ENCODE results near the gene TIGD3. TPM values are rescaled to one million over a fixed set of nuclear protein-coding genes. Genes with fewer than 3 reads are reported as not detected.

The TIGD3 gene
- total RNA-seq, 2 experiments from 2014 or later: 0.42 to 0.79 TPM

DNA sequence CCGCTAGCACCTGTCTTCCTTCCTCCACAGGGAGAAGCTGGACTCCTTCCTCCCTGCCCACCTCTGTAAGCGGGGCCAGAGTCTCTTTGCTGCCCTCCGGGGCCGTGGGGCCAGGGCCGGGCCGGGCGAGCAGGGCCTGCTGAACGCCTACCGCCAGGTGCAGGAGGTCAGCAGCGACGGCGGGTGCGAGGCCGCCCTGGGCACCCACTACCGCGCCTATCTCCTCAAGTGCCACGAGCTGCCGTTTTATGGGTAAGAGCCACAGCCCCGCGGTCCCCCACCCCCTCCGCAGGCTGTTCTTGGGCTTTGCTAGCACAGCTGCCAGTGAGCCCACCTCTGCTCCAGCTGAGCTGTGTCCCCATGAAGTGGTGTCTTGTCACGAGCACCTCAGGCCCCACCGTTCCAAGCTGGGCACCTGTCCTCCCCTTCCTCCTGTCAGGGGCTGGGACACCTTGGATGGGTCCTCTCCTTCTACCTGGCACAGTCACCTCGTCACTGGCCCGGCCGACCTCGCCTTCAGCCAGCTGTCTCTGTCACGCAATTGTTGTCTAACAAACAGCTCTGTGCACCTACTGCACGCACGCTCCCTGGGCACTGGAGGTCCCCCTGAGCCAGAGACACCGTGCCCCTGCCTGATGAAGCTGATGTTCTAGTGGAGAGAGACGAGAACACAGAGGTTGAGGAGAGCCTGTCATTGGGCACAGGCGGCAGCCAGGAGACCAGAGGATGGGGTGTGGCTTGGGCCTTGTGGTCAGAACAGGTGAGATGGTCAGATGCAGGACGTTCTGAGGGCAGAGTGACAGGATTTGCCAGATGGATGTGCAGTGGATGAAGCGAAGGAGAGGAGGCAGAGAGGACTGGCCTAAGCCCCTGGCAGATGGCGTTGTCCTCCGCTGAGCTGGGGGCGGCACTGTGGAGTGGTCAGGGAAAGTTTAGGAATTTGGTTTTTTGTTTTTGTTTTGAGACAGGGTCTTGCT is 42.5 kb downstream of the TIGD3 start:
- DNase-seq: no peak
- H3K27ac Mint-ChIP-seq: no peak overlapping the region
- POLR2A ChIA-PET: no interaction called here
- CTCF ChIA-PET: interaction anchor here (0.7 to 1.7 kb wide), 2 partner anchors 8 to 66 kb away, joined by 3 to 6 read pairs; no protein-coding TSS in a partner anchor
- no peaks in the 10 kb centered on the region for H3K4me1 Mint-ChIP-seq
- H3K4me3 Mint-ChIP-seq: peak overlapping the region; percentile 7
- H3K36me3 Mint-ChIP-seq (ENCODE audit: low read depth): peaks cover 21% of the 10 kb centered on the region
- no peaks in the 10 kb centered on the region for H3K9me3 Mint-ChIP-seq
- H3K27me3 Mint-ChIP-seq: no peaks in the 10 kb centered on the region

GRCh38 chr11:65398362-65398910 is 43.9 kb downstream of the TIGD3 start:
- H3K36me3 Mint-ChIP-seq (ENCODE audit: low read depth): peaks cover 17% of the 10 kb centered on the region
- H3K4me1 Mint-ChIP-seq: peaks cover 2% of the 10 kb centered on the region
- ChIA-PET POLR2A (no interaction called here), CTCF (interaction anchor here (0.6 to 1.0 kb wide), 2 partner anchors 17 to 336 kb away, joined by 3 to 5 read pairs; no protein-coding TSS in a partner anchor)
- no peak overlapping the region for H3K27ac Mint-ChIP-seq
- DNase-seq: no peak
- no peaks in the 10 kb centered on the region for H3K9me3 Mint-ChIP-seq
- H3K4me3 Mint-ChIP-seq: no peak overlapping the region
- no peaks in the 10 kb centered on the region for H3K27me3 Mint-ChIP-seq

DNA sequence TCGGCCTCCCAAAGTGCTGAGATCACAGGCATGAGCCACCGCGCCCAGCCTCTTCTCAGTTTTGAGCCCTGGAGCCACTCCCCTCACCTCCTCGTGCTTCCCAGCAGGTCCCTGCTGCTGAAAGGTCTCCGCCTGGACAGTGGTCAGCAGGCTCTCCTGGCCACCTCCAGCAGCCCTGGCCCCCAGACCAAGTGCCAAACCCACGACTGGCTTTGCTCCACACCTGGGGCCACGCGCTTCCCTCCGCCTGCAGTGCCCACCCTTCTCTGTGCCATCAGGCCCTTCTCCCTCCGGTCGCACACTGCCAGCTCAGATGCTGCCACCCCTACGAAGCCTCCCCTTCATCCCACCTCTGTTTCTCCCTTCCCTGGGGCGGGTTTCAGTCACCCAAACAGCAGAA is 44.7 kb downstream of the TIGD3 start:
- Mint-ChIP-seq H3K9me3 (no peaks in the 10 kb centered on the region), H3K27ac (no peak overlapping the region), H3K27me3 (no peaks in the 10 kb centered on the region), H3K4me1 (peaks cover 6% of the 10 kb centered on the region), H3K36me3 (ENCODE audit: low read depth) (peaks cover 14% of the 10 kb centered on the region), H3K4me3 (no peak overlapping the region)
- POLR2A ChIA-PET: no interaction called here
- CTCF ChIA-PET: interaction anchor here (1.7 kb wide), 1 partner anchor 16 kb away, joined by 6 read pairs; no protein-coding TSS in a partner anchor
- no peak for DNase-seq

DNA sequence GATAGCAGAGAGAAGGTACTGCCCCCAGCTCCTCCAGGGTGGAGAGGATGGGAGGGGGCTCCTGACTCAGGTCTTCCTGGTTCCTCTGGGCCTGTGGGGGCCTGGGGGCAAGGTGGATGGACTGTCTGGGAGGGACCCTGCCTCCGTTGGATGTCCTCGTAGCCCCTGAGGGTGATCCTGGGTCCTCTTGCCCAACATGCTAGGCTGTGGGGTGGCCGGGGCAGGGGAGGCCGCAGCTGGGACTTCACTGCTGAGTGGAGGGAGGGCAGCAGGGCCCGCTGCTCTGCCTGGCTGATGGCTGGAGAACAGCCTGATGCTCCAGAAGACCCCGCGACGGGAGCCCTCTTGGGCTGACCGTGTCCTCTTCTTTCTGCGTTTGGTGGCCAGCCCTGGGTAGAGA is 45.3 kb downstream of the TIGD3 start:
- DNase-seq: no peak
- Mint-ChIP-seq H3K36me3 (ENCODE audit: low read depth) (peaks cover 14% of the 10 kb centered on the region), H3K4me1 (peaks cover 6% of the 10 kb centered on the region), H3K27me3 (no peaks in the 10 kb centered on the region), H3K27ac (no peak overlapping the region), H3K4me3 (no peak overlapping the region), H3K9me3 (no peaks in the 10 kb centered on the region)
- CTCF ChIA-PET: interaction anchor here (1.7 kb wide), 1 partner anchor 16 kb away, joined by 6 read pairs; no protein-coding TSS in a partner anchor
- POLR2A ChIA-PET: no interaction called here

GRCh38 chr11:65400307-65401072 is 45.9 kb downstream of the TIGD3 start:
- H3K4me1 Mint-ChIP-seq: peaks cover 6% of the 10 kb centered on the region
- CTCF ChIA-PET: interaction anchor here (0.6 to 1.7 kb wide), 3 partner anchors 12 to 16 kb away, joined by 3 to 6 read pairs (median 3); no protein-coding TSS in a partner anchor
- DNase-seq: no peak
- H3K9me3 Mint-ChIP-seq: no peaks in the 10 kb centered on the region
- H3K27me3 Mint-ChIP-seq: no peaks in the 10 kb centered on the region
- H3K36me3 Mint-ChIP-seq (ENCODE audit: low read depth): peaks cover 14% of the 10 kb centered on the region
- H3K27ac Mint-ChIP-seq: no peak overlapping the region
- H3K4me3 Mint-ChIP-seq: no peak overlapping the region
- POLR2A ChIA-PET: no interaction called here

DNA sequence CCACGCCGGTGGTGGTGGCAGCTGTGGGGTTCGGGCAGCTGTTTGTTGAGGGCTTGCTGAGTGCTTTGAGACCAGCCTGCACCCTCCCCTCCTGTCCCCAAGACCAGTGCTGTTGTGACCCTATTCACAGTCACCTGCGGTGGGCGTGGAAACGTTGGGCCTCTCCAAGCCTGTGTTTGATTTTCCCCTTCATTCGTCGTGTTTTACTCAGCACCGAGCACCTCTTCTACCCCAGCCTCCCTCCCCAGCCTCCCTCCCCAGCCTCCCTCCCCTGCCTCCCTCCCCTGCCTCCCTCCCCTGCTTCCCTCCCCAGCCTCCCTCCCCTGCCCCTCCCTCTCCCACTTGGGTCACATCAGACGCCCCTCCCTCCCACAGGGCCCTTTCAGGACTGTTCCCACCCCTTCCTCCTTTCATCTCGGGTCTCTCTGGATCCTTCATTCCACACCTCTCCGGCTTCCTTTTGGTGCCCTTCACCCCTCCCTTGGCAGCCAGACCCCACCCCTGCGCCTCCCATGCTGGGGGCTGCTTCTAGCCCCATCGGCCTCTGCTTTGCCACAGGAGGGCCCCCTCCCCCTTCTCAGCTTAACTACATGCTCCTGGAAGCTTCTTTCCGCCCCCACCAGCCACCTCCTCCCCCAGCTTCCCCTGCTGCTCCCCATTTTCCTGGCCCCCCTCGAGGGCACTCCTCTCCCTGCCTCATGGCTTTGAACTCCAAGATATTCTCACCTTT is 46.7 kb downstream of the TIGD3 start:
- Mint-ChIP-seq H3K27me3 (no peaks in the 10 kb centered on the region), H3K4me3 (no peak overlapping the region), H3K27ac (no peak overlapping the region), H3K4me1 (peaks cover 6% of the 10 kb centered on the region), H3K9me3 (no peaks in the 10 kb centered on the region), H3K36me3 (ENCODE audit: low read depth) (peaks cover 14% of the 10 kb centered on the region)
- ChIA-PET POLR2A (no interaction called here), CTCF (interaction anchor here (0.6 to 0.9 kb wide), 4 partner anchors 9 to 67 kb away, joined by 3 to 4 read pairs (median 3); no protein-coding TSS in a partner anchor)
- DNase-seq: no peak

DNA sequence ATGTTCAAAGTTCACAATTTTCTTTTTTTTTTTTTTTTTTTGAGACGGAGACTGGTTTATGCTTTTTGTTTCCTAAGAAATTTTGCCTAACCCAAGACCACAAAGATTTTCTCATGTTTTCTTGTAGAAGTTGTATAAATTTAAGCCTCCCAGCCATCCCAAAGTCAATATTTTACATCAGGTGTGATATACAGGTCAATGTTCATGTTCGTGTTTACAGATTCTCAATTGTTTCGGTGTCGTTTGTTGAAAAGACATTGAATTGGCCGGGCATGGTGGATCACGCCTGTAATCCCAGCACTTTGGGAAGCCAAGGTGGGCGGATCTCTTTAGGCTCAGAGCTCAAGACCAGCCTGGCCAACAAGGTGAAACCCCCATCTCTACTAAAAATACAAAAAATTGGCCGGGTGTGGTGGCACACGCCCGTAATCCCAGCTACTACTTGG is 47.3 kb downstream of the TIGD3 start:
- H3K36me3 Mint-ChIP-seq (ENCODE audit: low read depth): peaks cover 14% of the 10 kb centered on the region
- H3K4me1 Mint-ChIP-seq: peaks cover 6% of the 10 kb centered on the region
- H3K27me3 Mint-ChIP-seq: no peaks in the 10 kb centered on the region
- DNase-seq: no peak
- H3K4me3 Mint-ChIP-seq: no peak overlapping the region
- H3K27ac Mint-ChIP-seq: no peak overlapping the region
- ChIA-PET CTCF (interaction anchor here (0.6 to 1.0 kb wide), 3 partner anchors 10 to 192 kb away, joined by 3 to 4 read pairs (median 3); no protein-coding TSS in a partner anchor), POLR2A (no interaction called here)
- H3K9me3 Mint-ChIP-seq: no peaks in the 10 kb centered on the region

DNA sequence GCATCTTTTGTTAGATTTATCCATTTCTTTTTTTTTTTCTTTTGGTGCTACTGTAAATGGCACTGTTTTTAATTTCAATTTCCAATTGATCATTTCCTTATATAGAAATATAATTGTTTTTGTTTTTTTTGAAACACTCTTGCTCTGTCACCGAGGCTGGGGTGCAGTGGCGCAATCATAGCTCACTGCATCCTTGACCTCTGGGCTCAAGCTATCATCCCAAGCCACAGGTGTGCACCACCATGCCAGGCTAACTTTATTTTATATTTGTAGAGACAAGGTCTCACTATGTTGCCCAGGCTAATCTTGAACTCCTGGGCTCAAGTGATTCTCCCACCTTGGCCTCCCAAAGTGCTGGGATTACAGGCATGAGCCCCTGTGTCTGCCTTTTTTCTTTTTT is 48.2 kb downstream of the TIGD3 start:
- H3K27ac Mint-ChIP-seq: no peak overlapping the region
- peaks cover 10% of the 10 kb centered on the region for H3K36me3 Mint-ChIP-seq (ENCODE audit: low read depth)
- DNase-seq: no peak
- no peaks in the 10 kb centered on the region for H3K9me3 Mint-ChIP-seq
- H3K4me3 Mint-ChIP-seq: no peak overlapping the region
- no peaks in the 10 kb centered on the region for H3K27me3 Mint-ChIP-seq
- ChIA-PET CTCF (interaction anchor here (1.0 kb wide), 1 partner anchor 191 kb away, joined by 3 read pairs; no protein-coding TSS in a partner anchor), POLR2A (no interaction called here)
- H3K4me1 Mint-ChIP-seq: peaks cover 6% of the 10 kb centered on the region

- DNase-seq: no peak
- Mint-ChIP-seq H3K9me3 (no peaks in the 10 kb centered on the region), H3K27ac (no peak overlapping the region), H3K4me1 (peaks cover 6% of the 10 kb centered on the region), H3K4me3 (no peak overlapping the region), H3K36me3 (ENCODE audit: low read depth) (peaks cover 12% of the 10 kb centered on the region), H3K27me3 (no peaks in the 10 kb centered on the region)
- POLR2A ChIA-PET: no interaction called here
- CTCF ChIA-PET: interaction anchor here (2.6 kb wide), 1 partner anchor 12 kb away, joined by 13 read pairs; no protein-coding TSS in a partner anchor
Measured at GRCh38 chr11:65403607-65404121, 49.1 kb downstream of the TIGD3 start.

GRCh38 chr11:65404210-65404609 is 49.7 kb downstream of the TIGD3 start:
- Mint-ChIP-seq H3K27ac (no peak overlapping the region), H3K4me1 (peaks cover 6% of the 10 kb centered on the region), H3K4me3 (no peak overlapping the region), H3K27me3 (no peaks in the 10 kb centered on the region), H3K9me3 (no peaks in the 10 kb centered on the region), H3K36me3 (ENCODE audit: low read depth) (peaks cover 16% of the 10 kb centered on the region)
- CTCF ChIA-PET: interaction anchor here (0.6 to 2.6 kb wide), 4 partner anchors 10 to 106 kb away, joined by 3 to 13 read pairs (median 3); no protein-coding TSS in a partner anchor
- POLR2A ChIA-PET: no interaction called here
- DNase-seq: no peak

- no peaks in the 10 kb centered on the region for H3K9me3 Mint-ChIP-seq
- no peak for DNase-seq
- peaks cover 18% of the 10 kb centered on the region for H3K36me3 Mint-ChIP-seq (ENCODE audit: low read depth)
- H3K4me3 Mint-ChIP-seq: no peak overlapping the region
- no peaks in the 10 kb centered on the region for H3K27me3 Mint-ChIP-seq
- CTCF ChIA-PET: interaction anchor here (0.6 to 2.6 kb wide), 7 partner anchors 9 to 307 kb away, joined by 3 to 13 read pairs (median 3); partner anchors contain the start of gene KAT5
- peaks cover 6% of the 10 kb centered on the region for H3K4me1 Mint-ChIP-seq
- no peak overlapping the region for H3K27ac Mint-ChIP-seq
- POLR2A ChIA-PET: no interaction called here
Measured at GRCh38 chr11:65404638-65405339, 50.2 kb downstream of the TIGD3 start.
